HG03045 (cell line): ENCODE results near the gene DMAC2L.
"Not testable (repeated sequence)": the region's sequence is repeated elsewhere in the genome, so short reads cannot be mapped to it uniquely, and the experiment has no call there.

Experiments used
- ATAC-seq: cut with Tn5 transposase; IDR thresholded peaks from one replicate; pipeline ENCODE4 v1.9.1; 2021; ENCODE audit warnings: mild to moderate bottlenecking, moderate library complexity; ENCODE audit not compliant: unreplicated experiment

Gene DMAC2L

GRCh38 chr14:50311972-50312733, at the start of gene DMAC2L, which contains the start of gene L2HGDH:
Gene DMAC2L, plus strand, starts transcription at chr14:50312324. Its CDS starts 9,164 bp downstream, at chr14:50321488.
Gene L2HGDH, minus strand, starts transcription at chr14:50312229. Its CDS starts 79 bp downstream, at chr14:50312150.
- peak; percentile 95 for ATAC-seq

GRCh38 chr14:50262865-50263264, 49.3 kb upstream of the DMAC2L start:
- no peak for ATAC-seq

- ATAC-seq, result no peak
Observed at GRCh38 chr14:50263321-50263720, 48.8 kb upstream of the DMAC2L start.

GRCh38 chr14:50265029-50265428, 47.1 kb upstream of the DMAC2L start:
- no peak for ATAC-seq

GRCh38 chr14:50270932-50271331, 41.2 kb upstream of the DMAC2L start:
- no peak for ATAC-seq

GRCh38 chr14:50272498-50272897, 39.6 kb upstream of the DMAC2L start:
- no peak for ATAC-seq

- ATAC-seq, result no peak
Observed at GRCh38 chr14:50285861-50286260, 26.3 kb upstream of the DMAC2L start.

GRCh38 chr14:50288146-50288545, 24.0 kb upstream of the DMAC2L start:
- ATAC-seq, result no peak

- no peak for ATAC-seq
Observed at GRCh38 chr14:50290306-50290705, 21.8 kb upstream of the DMAC2L start.

GRCh38 chr14:50299585-50299984, 12.5 kb upstream of the DMAC2L start:
- no peak for ATAC-seq

- no peak for ATAC-seq
Observed at GRCh38 chr14:50301914-50302313, 10.2 kb upstream of the DMAC2L start.

GRCh38 chr14:50303744-50304471, 8.2 kb upstream of the DMAC2L start:
- ATAC-seq, result no peak

GRCh38 chr14:50308363-50308915, 3.7 kb upstream of the DMAC2L start:
- no peak for ATAC-seq

GRCh38 chr14:50310445-50310844, 1.7 kb upstream of the DMAC2L start:
- ATAC-seq, result no peak

GRCh38 chr14:50311337-50311971, 670 bp upstream of the DMAC2L start:
- no peak for ATAC-seq

- no peak for ATAC-seq
Observed at GRCh38 chr14:50312734-50313054, 570 bp downstream of the DMAC2L start.

- ATAC-seq, result not testable (repeated sequence)
Observed at GRCh38 chr14:50314098-50314497, 2.0 kb downstream of the DMAC2L start.

GRCh38 chr14:50318031-50318626, 6.0 kb downstream of the DMAC2L start:
- ATAC-seq, result no peak

GRCh38 chr14:50319293-50319692, 7.2 kb downstream of the DMAC2L start:
- no peak for ATAC-seq

- no peak for ATAC-seq
Observed at GRCh38 chr14:50319721-50320120, 7.6 kb downstream of the DMAC2L start.

- ATAC-seq, result no peak
Observed at GRCh38 chr14:50320283-50320682, 8.2 kb downstream of the DMAC2L start.
